K562 (cell line): ENCODE measurements around the gene NSUN2. TPM values are rescaled to one million over a fixed set of nuclear protein-coding genes. Genes with fewer than 3 reads are reported as not detected.

ENCODE experiments used
- ATAC-seq: fragments of 200-7000 bp; cut with Tn5 transposase; 3 replicates; pipeline ENCODE4 v1.9.1; 2020; ENCODE audit warnings: moderate library complexity
- BruUV-seq: library from RNA; stranded (reverse); fragments of 400-500 nt; replicated peaks from 2 replicates; lab custom pipeline; 2021; lab: Mats Ljungman, UMichigan
- CTCF ChIA-PET: fragments of 300-600 bp; formaldehyde crosslinking; extraction: SDS; loops from one replicate; lab custom pipeline; 2021; ENCODE audit warnings: low intra/inter-chr PET ratio; lab: Yijun Ruan, JAX
- POLR2A ChIA-PET: fragments of 300-600, 350-650 bp; sonication (Branson Sonifier 250); formaldehyde crosslinking; extraction: SDS; loops from one replicate; lab custom pipeline; 2021; ENCODE audit warnings: antibody characterized with exemption, inconsistent platforms; lab: Yijun Ruan, JAX
- DNase-seq, 4 experiments: peaks; one replicate each; pipeline versions ENCODE4 v3.0.0 to v3.0.0-alpha.2; 2011 to 2018; ENCODE audit warnings: low spot score in 3 of 4, mixed read lengths in 3 of 4; ENCODE audit errors: extremely low read depth in 1 of 4
- FAIRE-seq: peaks from 2 replicates; lab custom pipeline; 2011; peaks lifted over from hg19 to GRCh38; lab: Jason Lieb, UNC
- H2AFZ ChIP-seq: 2 replicates; pipeline ENCODE4 v1.6.0; 2011; ENCODE audit warnings: low read depth, low read length, control low read depth, inconsistent platforms
- H3K27ac ChIP-seq: fragments of 200-600 bp; 3 replicates; pipeline ENCODE4 v1.8.0; 2011; ENCODE audit warnings: low read depth, mild to moderate bottlenecking, control low read depth, inconsistent platforms, low read length, moderate library complexity, mixed read lengths; ENCODE audit errors: extremely low read depth
- H3K27me3 ChIP-seq, 2 experiments: fragments of 300-600 bp in 1 of 2; 2 replicates in 1 of 2; 3 replicates in 1 of 2; pipeline versions ENCODE4 v1.6.0 to v1.8.0; 2011; ENCODE audit warnings: inconsistent platforms in 2 of 2, low read length in 2 of 2, mild to moderate bottlenecking in 1 of 2, mixed read lengths in 1 of 2, moderate library complexity in 1 of 2; ENCODE audit not compliant: control insufficient read depth in 2 of 2, insufficient read depth in 2 of 2
- H3K36me3 ChIP-seq: fragments of 300-600 bp; 3 replicates; pipeline ENCODE4 v1.8.0; 2011; ENCODE audit warnings: mild to moderate bottlenecking, low read length, inconsistent platforms; ENCODE audit not compliant: control insufficient read depth, insufficient read depth
- H3K4me1 ChIP-seq, 2 experiments: fragments of 200-600 bp in 1 of 2; replicated peaks in 1 of 2; 2 replicates in 1 of 2; 3 replicates in 1 of 2; pipeline versions ENCODE4 v1.5.1 to v1.8.0; 2011; ENCODE audit warnings: inconsistent platforms in 2 of 2, low read length in 2 of 2, mild to moderate bottlenecking in 1 of 2, mixed read lengths in 1 of 2, moderate library complexity in 1 of 2; ENCODE audit not compliant: control insufficient read depth in 2 of 2, insufficient read depth in 2 of 2
- H3K4me2 ChIP-seq: 2 replicates; pipeline ENCODE4 v1.6.1; 2011; ENCODE audit warnings: low read length, control low read depth, inconsistent platforms, mixed read lengths; ENCODE audit not compliant: insufficient read depth
- H3K4me3 ChIP-seq: fragments of 200-600 bp; sonication (generic), shearing (Covaris generic); 2 replicates; pipeline ENCODE4 v1.5.1; 2016; ENCODE audit warnings: control low read depth, inconsistent platforms
- H3K79me2 ChIP-seq: fragments of 200-600 bp; 3 replicates; pipeline ENCODE4 v1.8.0; 2011; ENCODE audit warnings: low read length, inconsistent platforms; ENCODE audit not compliant: control insufficient read depth, insufficient read depth
- H3K9ac ChIP-seq, 2 experiments: 2 replicates each; pipeline versions ENCODE4 v1.6.0 to v1.6.1; 2011; ENCODE audit warnings: low read depth in 2 of 2, low read length in 2 of 2, control low read depth in 1 of 2, inconsistent platforms in 1 of 2, mild to moderate bottlenecking in 1 of 2, mixed read lengths in 1 of 2; ENCODE audit not compliant: insufficient read depth in 1 of 2
- H3K9me1 ChIP-seq: one replicate; pipeline ENCODE4 v1.6.0; 2011; ENCODE audit warnings: inconsistent platforms, mild to moderate bottlenecking, low read length, moderate library complexity; ENCODE audit not compliant: control insufficient read depth, insufficient read depth
- H3K9me3 ChIP-seq: replicated peaks from 2 replicates; pipeline ENCODE4 v1.5.1; 2011; ENCODE audit warnings: low read depth, low read length, inconsistent platforms; ENCODE audit not compliant: control insufficient read depth, insufficient read depth
- H4K20me1 ChIP-seq: replicated peaks from 2 replicates; pipeline ENCODE4 v1.6.1; 2011; ENCODE audit warnings: low read length, inconsistent platforms, mixed read lengths; ENCODE audit not compliant: control insufficient read depth, insufficient read depth
- ADNP ChIP-seq: fragments of 200-800 bp; sonication (Bioruptor generic); IDR thresholded peaks from 2 replicates; pipeline ENCODE4 v1.6.1; 2016; ENCODE audit warnings: missing genetic modification characterization, missing compliant biosample characterization
- CREM ChIP-seq: IDR thresholded peaks from 2 replicates; pipeline ENCODE4 v1.6.1; 2014; ENCODE audit warnings: antibody characterized with exemption, low read depth
- HDAC2 ChIP-seq: fragments of 450-650 bp; IDR thresholded peaks from 2 replicates; pipeline ENCODE4 v1.6.1; 2016; ENCODE audit warnings: mild to moderate bottlenecking
- HMG20A ChIP-seq: fragments of 450-650 bp; formaldehyde crosslinking; conservative IDR thresholded peaks from 2 replicates; pipeline ENCODE4 v1.4.0; 2020; ENCODE audit warnings: mild to moderate bottlenecking, mixed read lengths
- HMGN3 ChIP-seq: IDR thresholded peaks from 2 replicates; pipeline ENCODE4 v1.6.1; 2011; ENCODE audit warnings: borderline replicate concordance, low read depth, mild to moderate bottlenecking, mixed read lengths, low read length; ENCODE audit not compliant: insufficient read length; ENCODE audit errors: extremely low read depth
- MYNN ChIP-seq, 2 experiments: sonication (generic); formaldehyde crosslinking in 1 of 2; IDR thresholded peaks; 2 replicates each; pipeline versions ENCODE4 v1.5.0 to v1.6.1; 2016 to 2020; ENCODE audit warnings: antibody characterized with exemption in 1 of 2, missing genetic modification reagents in 1 of 2
- NCOA6 ChIP-seq: fragments of 450-650 bp; IDR thresholded peaks from 2 replicates; pipeline ENCODE4 v1.6.1; 2017; ENCODE audit warnings: mild to moderate bottlenecking
- SMARCE1 ChIP-seq: fragments of 450-650 bp; IDR thresholded peaks from 2 replicates; pipeline ENCODE4 v1.7.1; 2016; ENCODE audit warnings: mild to moderate bottlenecking
- ZNF175 ChIP-seq: fragments of 200-800 bp; sonication (Bioruptor generic); IDR thresholded peaks from 2 replicates; pipeline ENCODE4 v1.6.1; 2016; ENCODE audit warnings: low read depth, mild to moderate bottlenecking, missing genetic modification characterization, missing compliant biosample characterization
- ZNF23 ChIP-seq: fragments of 250-450 bp; sonication (Bioruptor Pico); IDR thresholded peaks from 2 replicates; pipeline ENCODE4 v1.4.0; 2020; ENCODE audit warnings: mild to moderate bottlenecking
- ZNF316 ChIP-seq: fragments of 450-650 bp; IDR thresholded peaks from 2 replicates; pipeline ENCODE4 v1.6.1; 2016
- ZNF518B ChIP-seq: fragments of 250-450 bp; sonication (Bioruptor Pico); IDR thresholded peaks from 2 replicates; pipeline ENCODE4 v1.5.0; 2021; ENCODE audit warnings: mild to moderate bottlenecking, moderate library complexity
- WGBS: fragments of 100-300 bp; shearing (Covaris generic); methylation state at CpG from one replicate; pipeline ENCODE4 v1.1.6; 2016; ENCODE audit warnings: low coverage, mixed read lengths; ENCODE audit not compliant: insufficient coverage; ENCODE audit errors: missing lambda C conversion rate; 5-methylcytosine and 5-hydroxymethylcytosine counted together
- in situ Hi-C: fragments of 300-500 bp; cut with MboI; formaldehyde crosslinking; loops from 4 replicates; pipeline ENCODE4 v1.15.0; 2018; ENCODE audit warnings: inconsistent platforms, mixed read lengths
- intact Hi-C: fragments of 100-400 bp; cut with micrococcal nuclease; formaldehyde crosslinking; loops from 2 replicates; pipeline ENCODE4 v1.14.2; 2022
- polyA plus RNA-seq, 8 experiments: library from polyadenylated mRNA; depleted of rRNA in 4 of 8; stranded (reverse) in 5 of 8; unstranded in 3 of 8; fragments of >200 nt; fragmentation: Nextera tagmentation in 2 of 8; fragmentation: Illumina TruSeq in 1 of 8; extraction: Ambion mirVana in 2 of 8; extraction: Trizol in 1 of 8; gene quantifications; 2 replicates each; pipeline versions ENCODE4 v1.2.1 to v1.2.3, GENCODE V29; 2011 to 2014; ENCODE audit warnings: inconsistent platforms in 1 of 8, missing spikeins in 1 of 8
- total RNA-seq, 7 experiments: library from RNA; depleted of rRNA in 6 of 7; stranded (reverse); fragments of >200 nt in 6 of 7; fragmentation: Illumina TruSeq in 2 of 7; extraction: Trizol in 2 of 7; gene quantifications; 2 replicates each; pipeline versions ENCODE4 v1.2.1 to v1.2.3, GENCODE V29; 2011 to 2021; ENCODE audit warnings: low replicate concordance in 1 of 7
- TF ChIP-seq, protein P1 (sequence below): fragments of 250-450 bp; sonication (Bioruptor Pico); IDR thresholded peaks from 2 replicates; pipeline ENCODE4 v1.5.0; 2020; ENCODE audit warnings: mild to moderate bottlenecking, borderline replicate concordance
- TF ChIP-seq, protein P2 (sequence below): fragments of 450-650 bp; formaldehyde crosslinking; conservative IDR thresholded peaks from 2 replicates; pipeline ENCODE4 v1.4.0; 2022; ENCODE audit warnings: mild to moderate bottlenecking, missing genetic modification characterization

The NSUN2 gene
- total and polyA plus RNA-seq, 9 of the 15 experiments (the other 6 are each of a cell fraction or from before 2014, with no cell fraction given), result 9.2 to 167 (median 127) TPM

DNA sequence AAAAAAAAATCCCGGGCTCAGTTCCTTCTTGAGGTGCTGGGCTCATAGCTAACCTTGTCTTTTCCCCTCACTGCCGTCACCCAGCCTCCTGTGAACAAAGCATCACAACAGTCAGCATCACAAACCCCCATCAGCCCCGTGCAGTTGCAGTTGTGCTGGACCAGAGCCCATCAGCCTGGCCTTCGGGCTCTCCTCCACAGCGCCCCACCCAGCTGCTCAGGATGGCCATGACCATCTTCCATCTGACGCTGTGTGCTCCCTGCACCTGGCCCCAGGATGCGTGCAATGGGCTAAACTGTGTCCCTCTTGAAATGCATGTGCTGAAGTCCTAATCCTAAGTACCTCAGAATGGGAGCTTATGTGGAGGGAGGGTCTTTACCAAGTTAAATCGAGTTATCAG, 48.1 kb downstream of the NSUN2 start (continued):
- TF ChIP-seq ZNF175 (CRISPR knock-in tag), result no peak
- no peak for TF ChIP-seq SMARCE1
- no peak for TF ChIP-seq ADNP (tag)

DNA sequence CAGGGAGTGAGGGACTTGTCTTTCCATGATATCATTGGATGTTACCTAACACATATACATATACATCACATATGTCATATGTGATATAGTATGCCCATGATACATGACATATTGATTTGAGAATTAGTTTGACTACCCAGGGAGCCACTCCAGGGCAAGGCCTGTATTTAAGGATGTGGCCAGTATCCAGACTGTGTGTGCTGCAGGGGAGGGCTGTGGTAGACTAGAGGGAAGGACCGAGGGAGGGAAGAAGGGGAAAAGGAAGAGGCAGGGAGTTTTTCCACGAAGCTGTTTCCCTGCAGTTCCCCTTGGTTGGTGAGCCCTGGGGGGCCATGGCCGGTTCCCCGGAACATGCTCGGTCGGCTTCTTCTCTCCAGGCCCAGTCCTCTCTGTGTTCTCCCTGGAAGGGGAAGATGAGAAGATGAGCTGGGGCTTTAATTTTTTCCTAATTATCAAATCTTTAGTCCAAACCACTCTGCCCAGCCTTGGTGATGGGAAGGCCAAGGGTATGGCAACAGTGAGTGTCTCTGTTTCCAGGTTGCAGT, 48.7 kb downstream of the NSUN2 start:
- ATAC-seq, result no peak
- no peak overlapping the region for H3K9ac ChIP-seq
- H3K4me3 ChIP-seq, result no peak overlapping the region
- intact Hi-C loops (no loop called here), in situ Hi-C loops (no loop called here)
- CTCF ChIA-PET, result no interaction called here
- no peak overlapping the region for H2AFZ ChIP-seq
- H3K27ac ChIP-seq, result no peak overlapping the region
- BruUV-seq, result no TSS peak
- peaks cover 58 to 68% of the 10 kb centered on the region in 2 experiments for H3K27me3 ChIP-seq
- no peak for DNase-seq
- H3K9me3 ChIP-seq, result no peaks in the 10 kb centered on the region
- no peaks in the 10 kb centered on the region for H3K36me3 ChIP-seq
- H3K4me2 ChIP-seq, result no peak overlapping the region
- H3K9me1 ChIP-seq, result peaks cover 3% of the 10 kb centered on the region
- WGBS, result 10% methylated on average over 6 of the region's 6 CpGs
- H3K4me1 ChIP-seq, result peaks cover 0 to 12% of the 10 kb centered on the region in 2 experiments; a peak in 2 of 5 replicates
- H3K79me2 ChIP-seq, result no peaks in the 10 kb centered on the region
- H4K20me1 ChIP-seq, result 0 out of 2 replicates have a peak, but pooled peaks cover 6% of the 10 kb centered on the region
- no peak for FAIRE-seq
- POLR2A ChIA-PET, result no interaction called here
- TF ChIP-seq NCOA6 (no peak), HMG20A (no peak), MYNN (IDR thresholded peaks at IDR 0.05) (no peak), MYNN (CRISPR knock-in tag; IDR thresholded peaks at IDR 0.05) (no peak), ZNF175 (CRISPR knock-in tag) (no peak), HMGN3 (no peak), HDAC2 (no peak), CREM (no peak), ZNF316 (no peak), ZNF23 (no peak), ZNF518B (no peak)
- TF ChIP-seq, protein P1, sequence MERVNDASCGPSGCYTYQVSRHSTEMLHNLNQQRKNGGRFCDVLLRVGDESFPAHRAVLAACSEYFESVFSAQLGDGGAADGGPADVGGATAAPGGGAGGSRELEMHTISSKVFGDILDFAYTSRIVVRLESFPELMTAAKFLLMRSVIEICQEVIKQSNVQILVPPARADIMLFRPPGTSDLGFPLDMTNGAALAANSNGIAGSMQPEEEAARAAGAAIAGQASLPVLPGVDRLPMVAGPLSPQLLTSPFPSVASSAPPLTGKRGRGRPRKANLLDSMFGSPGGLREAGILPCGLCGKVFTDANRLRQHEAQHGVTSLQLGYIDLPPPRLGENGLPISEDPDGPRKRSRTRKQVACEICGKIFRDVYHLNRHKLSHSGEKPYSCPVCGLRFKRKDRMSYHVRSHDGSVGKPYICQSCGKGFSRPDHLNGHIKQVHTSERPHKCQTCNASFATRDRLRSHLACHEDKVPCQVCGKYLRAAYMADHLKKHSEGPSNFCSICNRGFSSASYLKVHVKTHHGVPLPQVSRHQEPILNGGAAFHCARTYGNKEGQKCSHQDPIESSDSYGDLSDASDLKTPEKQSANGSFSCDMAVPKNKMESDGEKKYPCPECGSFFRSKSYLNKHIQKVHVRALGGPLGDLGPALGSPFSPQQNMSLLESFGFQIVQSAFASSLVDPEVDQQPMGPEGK (CRISPR knock-in tag), result no peak
- TF ChIP-seq, protein P2, sequence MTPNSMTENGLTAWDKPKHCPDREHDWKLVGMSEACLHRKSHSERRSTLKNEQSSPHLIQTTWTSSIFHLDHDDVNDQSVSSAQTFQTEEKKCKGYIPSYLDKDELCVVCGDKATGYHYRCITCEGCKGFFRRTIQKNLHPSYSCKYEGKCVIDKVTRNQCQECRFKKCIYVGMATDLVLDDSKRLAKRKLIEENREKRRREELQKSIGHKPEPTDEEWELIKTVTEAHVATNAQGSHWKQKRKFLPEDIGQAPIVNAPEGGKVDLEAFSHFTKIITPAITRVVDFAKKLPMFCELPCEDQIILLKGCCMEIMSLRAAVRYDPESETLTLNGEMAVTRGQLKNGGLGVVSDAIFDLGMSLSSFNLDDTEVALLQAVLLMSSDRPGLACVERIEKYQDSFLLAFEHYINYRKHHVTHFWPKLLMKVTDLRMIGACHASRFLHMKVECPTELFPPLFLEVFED, result no peak
